Colonic mucosa (tissue), 4 donors: ENCODE data around the gene ABLIM1. TPM values are rescaled to one million over a fixed set of nuclear protein-coding genes. Genes with fewer than 3 reads are reported as not detected.

ENCODE experiments used
- DNase-seq: peaks from one replicate; pipeline ENCODE4 v3.0.0-alpha.2; 2020
- H3K27ac ChIP-seq: fragments of 200-600 bp; one replicate; pipeline ENCODE4 v1.8.0; 2021
- H3K27me3 ChIP-seq: fragments of 200-600 bp; one replicate; pipeline ENCODE4 v1.8.0; 2021
- H3K36me3 ChIP-seq: fragments of 200-600 bp; one replicate; pipeline ENCODE4 v1.8.0; 2021
- H3K4me1 ChIP-seq: fragments of 200-600 bp; one replicate; pipeline ENCODE4 v1.8.0; 2021; ENCODE audit warnings: mild to moderate bottlenecking
- H3K4me3 ChIP-seq: fragments of 200-600 bp; one replicate; pipeline ENCODE4 v1.8.0; 2021
- H3K9ac ChIP-seq, 2 donors: one replicate each; pipeline ENCODE4 v1.7.0; 2013; ENCODE audit warnings: control low read depth in 2 of 2, low read depth in 2 of 2, low read length in 2 of 2
- H3K9me3 ChIP-seq: fragments of 200-600 bp; one replicate; pipeline ENCODE4 v1.8.0; 2021
- CTCF ChIP-seq: fragments of 200-600 bp; IDR thresholded peaks from one replicate; pipeline ENCODE4 v1.8.0; 2022; ENCODE audit warnings: antibody characterized with exemption, mild to moderate bottlenecking
- intact Hi-C: fragments of 100-400 bp; cut with DNase I; formaldehyde crosslinking; loops from one replicate; pipeline ENCODE4 v1.14.1; 2022
- total RNA-seq, 2 donors: library from RNA; stranded (reverse); fragmentation: NEBNext Ultra II Directional in 1 of 2; extraction: Animal tissue kit (Norgen Biotek cat#: 25700) in 1 of 2; gene quantifications; one replicate each; pipeline ENCODE4 v1.2.1, GENCODE V29; 2021
- donor health status: healthy.
- donor health status: DM: no; HTN: no; CAD: no.
- donor health status: DM: no; HTN: no; CAD: no.

Gene ABLIM1
- total RNA-seq, 2 donors from 2014 or later, result 118 to 131 TPM

GRCh38 chr10:114603303-114603702, 54.8 kb downstream of the ABLIM1 start:
- Histone ChIP-seq H3K27ac (no peak overlapping the region), H3K36me3 (no peaks in the 10 kb centered on the region), H3K9ac (no peak overlapping the region), H3K4me3 (no peak overlapping the region), H3K27me3 (no peaks in the 10 kb centered on the region), H3K9me3 (no peaks in the 10 kb centered on the region), H3K4me1 (peaks cover 10% of the 10 kb centered on the region)
- no peak for TF ChIP-seq CTCF
- intact Hi-C loops, result no loop called here
- DNase-seq, result no peak

GRCh38 chr10:114600057-114600456, 58.0 kb downstream of the ABLIM1 start:
- no peaks in the 10 kb centered on the region for H3K27me3 ChIP-seq
- no peak for DNase-seq
- no peak overlapping the region for H3K9ac ChIP-seq
- intact Hi-C loops, result no loop called here
- no peak overlapping the region for H3K4me3 ChIP-seq
- H3K36me3 ChIP-seq, result no peaks in the 10 kb centered on the region
- H3K4me1 ChIP-seq, result peaks cover 8% of the 10 kb centered on the region
- no peak overlapping the region for H3K27ac ChIP-seq
- H3K9me3 ChIP-seq, result no peaks in the 10 kb centered on the region
- TF ChIP-seq CTCF, result no peak

GRCh38 chr10:114596793-114597192, 61.3 kb downstream of the ABLIM1 start:
- intact Hi-C loops, result no loop called here
- Histone ChIP-seq H3K27me3 (no peaks in the 10 kb centered on the region), H3K27ac (no peak overlapping the region), H3K4me1 (no peaks in the 10 kb centered on the region), H3K4me3 (no peak overlapping the region), H3K9ac (no peak overlapping the region), H3K36me3 (no peaks in the 10 kb centered on the region), H3K9me3 (no peaks in the 10 kb centered on the region)
- TF ChIP-seq CTCF, result no peak
- DNase-seq, result no peak

GRCh38 chr10:114593816-114594468, 64.1 kb downstream of the ABLIM1 start:
- intact Hi-C loops, result no loop called here
- Histone ChIP-seq H3K9ac (no peak overlapping the region), H3K36me3 (no peaks in the 10 kb centered on the region), H3K27ac (no peak overlapping the region), H3K4me1 (no peaks in the 10 kb centered on the region), H3K27me3 (no peaks in the 10 kb centered on the region), H3K4me3 (no peak overlapping the region), H3K9me3 (no peaks in the 10 kb centered on the region)
- no peak for TF ChIP-seq CTCF
- DNase-seq, result no peak

- no peak overlapping the region for H3K9ac ChIP-seq
- no peak overlapping the region for H3K4me3 ChIP-seq
- no peaks in the 10 kb centered on the region for H3K36me3 ChIP-seq
- no peak for TF ChIP-seq CTCF
- no peak overlapping the region for H3K27ac ChIP-seq
- H3K4me1 ChIP-seq, result no peaks in the 10 kb centered on the region
- DNase-seq, result no peak
- H3K27me3 ChIP-seq, result no peaks in the 10 kb centered on the region
- intact Hi-C loops, result no loop called here
- H3K9me3 ChIP-seq, result no peaks in the 10 kb centered on the region
These were observed 64.8 kb downstream of the ABLIM1 start for GRCh38 chr10:114593240-114593792.
